Lower leg skin (tissue), 3 donors: ENCODE data around the gene MYO1E.

Experiments used
- CTCF ChIP-seq, 3 donors: fragments of 450-650 bp; IDR thresholded peaks; one replicate each; pipeline ENCODE4 v1.5.1; 2016; ENCODE audit warnings: antibody characterized with exemption in 3 of 3, mild to moderate bottlenecking in 3 of 3, moderate library complexity in 2 of 3
- POLR2A ChIP-seq, 2 donors: fragments of 450-650 bp; IDR thresholded peaks; one replicate each; pipeline ENCODE4 v1.6.1; 2016 to 2017; ENCODE audit warnings: antibody characterized with exemption in 2 of 2, mild to moderate bottlenecking in 1 of 2, moderate library complexity in 1 of 2

GRCh38 chr15:59326856-59327255 is 45.8 kb downstream of the MYO1E start:
- no peak for TF ChIP-seq POLR2A (IDR thresholded peaks at IDR 0.05)
- TF ChIP-seq CTCF (IDR thresholded peaks at IDR 0.05): no peak
